GM19099 (cell line): ENCODE data around the gene SPECC1.

Experiments
- POLR2A ChIP-seq: IDR thresholded peaks from 3 replicates; pipeline ENCODE4 v1.6.1; 2011; ENCODE audit warnings: low read depth; ENCODE audit not compliant: insufficient read length; ENCODE audit errors: extremely low read depth

SPECC1 gene

DNA sequence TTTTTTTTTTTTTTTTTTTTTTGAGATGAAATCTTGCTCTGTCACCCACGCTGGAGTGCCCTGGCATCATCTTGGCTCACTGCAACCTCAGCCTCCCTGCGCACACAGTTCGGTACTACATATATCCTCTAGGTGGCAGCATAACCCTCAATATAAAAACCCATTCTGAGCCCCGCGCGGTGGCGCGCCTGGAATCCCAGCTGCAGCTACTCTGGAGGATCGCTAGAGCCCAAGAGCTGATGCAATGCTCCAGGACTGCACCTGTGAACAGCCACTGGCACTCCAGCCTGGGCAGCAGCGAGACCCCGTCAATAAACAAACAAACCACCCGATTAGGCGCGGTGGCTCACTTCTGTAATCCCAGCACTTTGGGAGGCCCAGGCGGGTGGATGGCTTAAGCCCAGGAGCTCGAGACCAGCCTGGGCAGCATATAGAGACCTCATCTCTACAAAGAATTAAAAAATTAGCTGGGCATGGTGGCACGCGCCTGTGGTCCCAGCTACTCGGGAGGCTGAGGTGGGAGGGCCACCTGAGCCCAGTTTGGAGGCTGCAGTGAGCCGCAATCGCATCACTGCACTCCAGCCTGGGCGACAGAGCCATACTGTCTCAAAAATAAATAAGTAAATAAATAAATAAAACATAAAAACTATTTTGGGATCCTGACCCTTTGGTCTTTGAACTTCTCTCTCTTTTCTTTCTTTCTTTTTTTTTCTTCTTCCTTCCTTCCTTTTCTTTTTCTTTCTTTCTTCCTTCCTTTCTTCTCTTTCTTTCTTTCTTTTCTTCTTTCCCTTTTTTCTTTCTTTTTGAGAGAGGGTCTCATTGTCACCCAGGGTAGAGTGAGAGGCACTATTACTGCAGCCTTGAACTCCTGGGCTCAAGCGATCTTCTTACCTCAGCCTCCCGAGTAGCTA is 16.1 kb upstream of the SPECC1 start:
- TF ChIP-seq POLR2A = no peak

DNA sequence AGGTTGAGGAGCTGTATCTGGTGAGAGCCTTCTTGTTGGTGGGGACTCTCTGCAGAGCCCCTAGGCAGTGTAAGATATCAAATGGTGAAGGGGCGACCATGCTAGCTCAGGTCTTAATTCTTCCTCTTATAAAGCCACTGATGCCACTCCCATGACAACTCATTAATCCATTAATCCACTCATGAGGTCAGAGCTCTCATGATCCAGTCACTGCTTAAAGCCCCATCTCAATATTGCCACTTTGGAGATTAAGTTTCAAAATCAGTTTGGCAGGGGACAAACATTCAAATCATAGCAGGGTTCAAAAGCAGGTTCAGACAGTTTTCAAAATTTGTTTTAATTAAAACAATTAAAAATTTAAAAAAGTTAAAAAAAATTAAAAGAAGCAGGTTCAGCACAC is 13.1 kb upstream of the SPECC1 start:
- no peak for TF ChIP-seq POLR2A

GRCh38 chr17:19996502-19996901 is 12.7 kb upstream of the SPECC1 start:
- TF ChIP-seq POLR2A = no peak

- TF ChIP-seq POLR2A = no peak
These were observed 712 bp upstream of the SPECC1 start for GRCh38 chr17:20008242-20009051.

GRCh38 chr17:20009052-20009301 is 182 bp upstream of the SPECC1 start:
- TF ChIP-seq POLR2A = no peak

DNA sequence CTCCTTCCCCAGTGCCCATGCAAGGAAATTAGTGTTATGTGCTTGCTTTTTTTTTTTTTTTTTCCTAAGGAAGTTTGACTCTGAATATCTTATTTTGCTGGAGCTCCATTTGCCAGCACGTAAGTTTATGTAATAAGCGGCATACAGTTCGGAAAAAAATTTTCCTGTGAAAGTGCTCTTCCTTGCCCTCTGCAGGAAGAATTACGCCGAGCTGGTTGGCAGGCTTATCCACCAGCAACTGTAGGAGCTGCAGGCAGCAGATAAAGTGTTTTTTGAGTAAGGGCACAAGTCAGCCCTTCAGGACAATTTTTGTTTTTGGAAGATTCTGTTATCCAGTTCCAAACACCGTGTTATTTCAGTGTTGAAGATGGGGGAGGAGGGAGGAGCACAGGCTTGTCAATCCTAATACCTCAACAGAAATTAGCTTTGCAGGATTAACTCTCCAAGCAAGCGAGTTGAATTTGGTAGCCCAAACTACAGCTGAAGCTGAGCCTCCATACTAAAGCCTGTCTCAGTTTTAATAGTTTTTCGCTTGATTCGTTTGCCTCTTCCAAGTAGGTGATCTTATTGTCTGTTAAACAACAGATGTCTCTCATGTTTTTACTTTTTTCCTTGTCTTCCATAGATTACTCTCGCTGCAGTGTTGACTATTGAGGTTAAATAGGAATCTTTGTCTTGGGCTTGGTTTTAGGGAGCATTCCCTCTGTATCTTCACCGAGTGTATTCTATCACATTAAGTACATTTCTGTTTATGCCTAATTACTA is 1.1 kb downstream of the SPECC1 start:
- TF ChIP-seq POLR2A = no peak

- no peak for TF ChIP-seq POLR2A
These were observed 1.8 kb downstream of the SPECC1 start for GRCh38 chr17:20010936-20011335.

- TF ChIP-seq POLR2A = no peak
These were observed 2.9 kb downstream of the SPECC1 start for GRCh38 chr17:20012017-20012536.

- TF ChIP-seq POLR2A = no peak
These were observed 13.5 kb downstream of the SPECC1 start for GRCh38 chr17:20022701-20023100.

GRCh38 chr17:20026960-20027359 is 17.8 kb downstream of the SPECC1 start:
- no peak for TF ChIP-seq POLR2A

DNA sequence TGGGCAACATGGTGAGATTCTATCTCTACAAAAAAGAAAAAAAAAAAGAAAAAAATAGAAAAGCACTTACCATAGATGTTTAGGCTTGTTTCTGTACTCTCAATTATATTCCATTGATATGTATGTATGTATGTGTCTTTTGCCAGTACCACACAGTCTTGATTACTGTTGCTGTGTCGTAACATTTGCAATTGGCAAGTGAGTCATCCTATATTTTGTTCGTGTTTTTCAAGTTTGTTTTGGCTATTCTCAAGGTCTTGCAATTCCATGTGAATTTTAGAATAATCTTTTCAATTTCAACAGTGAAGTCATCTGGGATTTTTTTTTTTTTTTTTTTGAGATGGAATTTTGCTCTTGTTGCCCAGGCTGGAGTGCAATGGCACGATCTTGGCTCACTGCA is 19.3 kb downstream of the SPECC1 start:
- no peak for TF ChIP-seq POLR2A

GRCh38 chr17:20032636-20033035 is 23.5 kb downstream of the SPECC1 start:
- no peak for TF ChIP-seq POLR2A

DNA sequence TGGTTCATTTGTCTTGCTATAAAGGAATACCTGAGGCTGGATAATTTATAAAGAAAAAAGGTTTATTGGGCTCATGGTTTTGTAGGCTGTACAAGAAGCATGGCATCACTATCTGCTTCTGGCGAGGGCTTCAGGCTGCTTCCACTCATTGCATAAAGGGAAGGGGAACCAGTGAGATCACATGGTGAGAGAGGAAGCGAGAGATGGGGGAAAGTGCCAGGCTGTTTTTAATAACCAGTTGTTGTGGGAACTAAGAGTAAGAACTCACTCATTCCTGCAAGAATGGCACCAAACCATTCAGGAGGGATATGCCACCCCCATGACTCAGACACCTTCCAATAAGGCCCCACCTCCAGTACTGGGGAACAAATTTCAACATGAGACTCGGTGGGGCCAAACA is 24.3 kb downstream of the SPECC1 start:
- TF ChIP-seq POLR2A = no peak

GRCh38 chr17:20035501-20035900 is 26.3 kb downstream of the SPECC1 start:
- no peak for TF ChIP-seq POLR2A

DNA sequence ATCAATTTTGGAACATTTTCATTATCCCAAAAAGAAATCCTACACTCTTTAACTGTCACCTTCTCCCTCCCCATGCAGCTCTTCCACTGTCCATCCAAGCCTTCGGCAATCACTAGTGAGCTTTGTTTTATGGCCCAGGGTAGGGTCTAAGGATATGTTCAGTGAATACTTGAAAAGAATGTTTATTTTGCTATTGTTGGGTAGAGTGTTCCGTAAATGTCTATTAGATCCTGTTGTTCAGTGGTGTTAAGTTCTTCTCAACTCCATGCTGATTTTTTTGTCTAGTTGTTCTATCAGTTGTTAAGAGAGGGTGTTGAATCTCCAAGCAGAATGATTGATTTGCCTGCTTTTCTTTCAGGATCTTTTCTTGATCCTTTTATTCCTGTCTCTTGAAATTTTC is 29.9 kb downstream of the SPECC1 start:
- TF ChIP-seq POLR2A = no peak
